Lower lobe of right lung (tissue), 2 donors: ENCODE results near the gene MTURN. TPM values are rescaled to one million over a fixed set of nuclear protein-coding genes. Genes with fewer than 3 reads are reported as not detected.

Experiments
- ATAC-seq, 2 donors: fragments of 200-7000 bp; cut with Tn5 transposase; one replicate each; pipeline ENCODE4 v1.9.1; 2020 to 2022; ENCODE audit warnings: mild to moderate bottlenecking in 2 of 2, moderate library complexity in 2 of 2
- DNase-seq: peaks from one replicate; pipeline ENCODE4 v3.0.0-alpha.2; 2020
- H3K27ac ChIP-seq: fragments of 200-600 bp; one replicate; pipeline ENCODE4 v1.8.0; 2022
- H3K27me3 ChIP-seq: fragments of 200-600 bp; one replicate; pipeline ENCODE4 v1.8.0; 2022; ENCODE audit warnings: low read depth
- H3K36me3 ChIP-seq: fragments of 200-600 bp; one replicate; pipeline ENCODE4 v1.8.0; 2022; ENCODE audit warnings: mild to moderate bottlenecking
- H3K4me1 ChIP-seq: fragments of 200-600 bp; one replicate; pipeline ENCODE4 v1.8.0; 2022
- H3K4me3 ChIP-seq: fragments of 200-600 bp; one replicate; pipeline ENCODE4 v1.8.0; 2022; ENCODE audit warnings: mild to moderate bottlenecking
- H3K9me3 ChIP-seq: fragments of 200-600 bp; one replicate; pipeline ENCODE4 v1.8.0; 2022
- CTCF ChIP-seq: fragments of 200-600 bp; IDR thresholded peaks from one replicate; pipeline ENCODE4 v1.8.0; 2022; ENCODE audit warnings: antibody characterized with exemption, mild to moderate bottlenecking
- intact Hi-C: fragments of 100-400 bp; cut with DNase I; formaldehyde crosslinking; loops from one replicate; pipeline ENCODE4 v1.11.0; 2022
- total RNA-seq: library from RNA; stranded (reverse); fragmentation: NEBNext Ultra II Directional; extraction: Animal tissue kit (Norgen Biotek cat#: 25700); gene quantifications from one replicate; pipeline ENCODE4 v1.2.1, GENCODE V29; 2021
- donor health status: DM: no; HTN: yes; CAD: no; lungs with severe emphysema.

Gene MTURN
- total RNA-seq, 1 donor from 2014 or later = 39.4 TPM

DNA sequence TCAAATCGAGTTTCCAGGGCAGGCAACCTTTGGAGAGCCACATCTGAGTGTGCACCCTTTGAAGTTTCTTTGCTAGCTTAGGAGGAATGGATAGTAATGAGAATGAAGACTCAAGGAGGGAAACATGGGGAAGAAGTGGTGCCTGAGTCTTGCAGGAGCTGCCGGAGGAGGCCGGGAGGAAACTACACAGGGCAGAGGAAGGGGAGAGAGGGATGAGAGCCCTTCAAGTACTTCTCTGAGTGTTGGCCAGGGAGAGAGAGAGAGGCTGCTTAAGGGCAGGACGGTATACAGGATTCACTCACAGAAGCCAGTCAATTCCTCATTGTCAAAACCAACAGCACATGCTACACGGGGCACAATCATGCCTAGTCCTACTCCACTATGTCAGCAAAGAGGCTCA is 75.2 kb downstream of the MTURN start:
- H3K4me3 ChIP-seq = no peak overlapping the region
- no peak for TF ChIP-seq CTCF
- H3K36me3 ChIP-seq = no peaks in the 10 kb centered on the region
- H3K27me3 ChIP-seq = no peaks in the 10 kb centered on the region
- intact Hi-C loops = no loop called here
- H3K27ac ChIP-seq = no peak overlapping the region
- no peaks in the 10 kb centered on the region for H3K9me3 ChIP-seq
- DNase-seq (no peak), ATAC-seq (peak in 1 of 2 donors; percentile 20)
- H3K4me1 ChIP-seq = no peaks in the 10 kb centered on the region

Other genes with a start within 250 kb of the MTURN start
- gene SCRN1, start 145.2 kb upstream of the MTURN start, total RNA-seq = 28.2 TPM
- gene FKBP14, start 108.3 kb upstream of the MTURN start, total RNA-seq = 11.7 TPM
- gene PLEKHA8, start 106.6 kb upstream of the MTURN start, total RNA-seq = 8.8 TPM
- gene ZNRF2, start 149.6 kb downstream of the MTURN start, total RNA-seq = 26.6 TPM